HS-27A (cell line): ENCODE data around the gene GORASP2.

Source experiments
- DNase-seq: peaks from one replicate; pipeline ENCODE4 v3.0.0-alpha.2; 2012; ENCODE audit warnings: low read depth, missing footprints

Gene GORASP2

GRCh38 chr2:170923799-170924198, 5.3 kb upstream of the GORASP2 start:
- DNase-seq, result no peak

GRCh38 chr2:170924969-170925368, 4.1 kb upstream of the GORASP2 start:
- DNase-seq, result no peak

- no peak for DNase-seq
These were observed 3.1 kb upstream of the GORASP2 start for GRCh38 chr2:170925923-170926322.

GRCh38 chr2:170926743-170927297, 2.2 kb upstream of the GORASP2 start:
- no peak for DNase-seq

GRCh38 chr2:170928036-170928823, 823 bp upstream of the GORASP2 start:
- no peak for DNase-seq

GRCh38 chr2:170929686-170930050, 615 bp downstream of the GORASP2 start:
- no peak for DNase-seq

GRCh38 chr2:170930131-170930990, 1.3 kb downstream of the GORASP2 start:
- DNase-seq, result no peak

GRCh38 chr2:170930991-170931266, 1.9 kb downstream of the GORASP2 start:
- DNase-seq, result no peak

GRCh38 chr2:170932166-170932565, 3.1 kb downstream of the GORASP2 start:
- no peak for DNase-seq

GRCh38 chr2:170932948-170933347, 3.9 kb downstream of the GORASP2 start:
- DNase-seq, result no peak

GRCh38 chr2:170937709-170938379, 8.8 kb downstream of the GORASP2 start:
- no peak for DNase-seq

- DNase-seq, result no peak
These were observed 11.0 kb downstream of the GORASP2 start for GRCh38 chr2:170940066-170940465.

GRCh38 chr2:170942615-170943014, 13.6 kb downstream of the GORASP2 start:
- DNase-seq, result no peak

GRCh38 chr2:170943041-170943440, 14.0 kb downstream of the GORASP2 start:
- DNase-seq, result no peak

GRCh38 chr2:170943596-170943995, 14.5 kb downstream of the GORASP2 start:
- DNase-seq, result no peak

GRCh38 chr2:170944545-170944944, 15.5 kb downstream of the GORASP2 start:
- DNase-seq, result no peak

GRCh38 chr2:170949415-170949814, 20.4 kb downstream of the GORASP2 start:
- DNase-seq, result no peak

GRCh38 chr2:170950221-170950761, 21.2 kb downstream of the GORASP2 start:
- no peak for DNase-seq

GRCh38 chr2:170953941-170954340, 24.9 kb downstream of the GORASP2 start:
- no peak for DNase-seq

- no peak for DNase-seq
These were observed 34.3 kb downstream of the GORASP2 start for GRCh38 chr2:170963386-170963785.

- DNase-seq, result no peak
These were observed 36.6 kb downstream of the GORASP2 start for GRCh38 chr2:170965446-170966225.
